ENCODE data around the gene RBM18.

RBM18 gene

DNA sequence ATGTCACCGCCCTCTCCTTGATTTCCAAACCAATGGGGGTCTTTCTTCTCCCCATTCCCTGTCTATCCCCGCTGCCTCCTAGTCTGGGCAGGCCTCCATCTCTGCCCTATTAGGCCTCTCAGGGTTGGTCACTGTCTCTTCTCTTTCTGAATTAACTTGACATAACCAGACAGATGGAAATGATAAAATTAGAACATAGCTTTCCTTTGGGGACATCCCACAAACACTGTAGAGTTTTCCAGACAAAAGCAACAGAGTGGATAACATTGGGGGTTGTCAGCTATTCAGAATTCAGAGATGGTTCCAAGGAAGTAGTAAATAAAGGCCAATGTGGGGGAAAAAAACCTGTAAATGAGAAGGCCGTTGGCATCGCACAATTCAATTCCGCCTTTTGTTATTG lies 60.6 kb downstream of the RBM18 start:
- no peak for DNase-seq (ENCODE audit: low read depth)

DNA sequence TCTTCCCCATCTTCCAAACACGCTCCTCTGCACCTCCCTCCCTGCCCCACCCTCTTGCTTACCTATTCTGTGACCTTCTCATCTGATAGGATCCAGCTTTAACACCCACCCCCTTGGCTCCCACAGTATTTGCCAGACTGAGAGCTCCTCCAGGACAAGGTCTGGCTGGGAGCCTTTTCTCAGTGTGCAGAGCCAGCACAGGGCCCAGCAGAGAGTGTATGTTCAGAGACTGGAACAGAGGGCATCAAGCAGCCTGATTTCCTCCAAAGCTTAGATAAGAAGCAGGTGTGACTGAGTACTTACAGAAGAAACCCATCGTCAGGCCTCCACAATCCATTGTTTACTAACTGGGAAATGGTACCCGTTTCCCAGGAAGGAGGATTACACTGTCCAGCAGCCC lies 62.5 kb downstream of the RBM18 start:
- DNase-seq (ENCODE audit: low read depth) = no peak

DNA sequence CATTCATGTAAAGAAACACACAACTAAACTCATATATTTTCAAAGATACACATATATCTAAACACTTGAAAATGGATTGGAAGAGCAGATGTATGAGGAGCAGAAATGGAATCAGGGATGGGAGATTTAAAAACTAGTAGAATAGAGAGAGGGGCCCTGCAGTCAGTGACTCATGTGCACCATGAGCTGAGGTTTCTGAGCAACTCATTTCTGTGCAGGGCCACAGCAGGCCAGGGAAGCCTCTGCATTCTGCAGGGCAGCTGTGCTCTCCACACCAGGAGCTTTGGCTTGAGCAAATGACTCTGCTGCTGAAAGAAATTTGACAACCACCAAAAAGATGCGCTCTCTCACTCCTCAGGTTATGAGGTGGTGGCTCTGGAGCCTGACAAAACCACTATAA lies 63.0 kb downstream of the RBM18 start:
- DNase-seq (ENCODE audit: low read depth) = no peak

DNA sequence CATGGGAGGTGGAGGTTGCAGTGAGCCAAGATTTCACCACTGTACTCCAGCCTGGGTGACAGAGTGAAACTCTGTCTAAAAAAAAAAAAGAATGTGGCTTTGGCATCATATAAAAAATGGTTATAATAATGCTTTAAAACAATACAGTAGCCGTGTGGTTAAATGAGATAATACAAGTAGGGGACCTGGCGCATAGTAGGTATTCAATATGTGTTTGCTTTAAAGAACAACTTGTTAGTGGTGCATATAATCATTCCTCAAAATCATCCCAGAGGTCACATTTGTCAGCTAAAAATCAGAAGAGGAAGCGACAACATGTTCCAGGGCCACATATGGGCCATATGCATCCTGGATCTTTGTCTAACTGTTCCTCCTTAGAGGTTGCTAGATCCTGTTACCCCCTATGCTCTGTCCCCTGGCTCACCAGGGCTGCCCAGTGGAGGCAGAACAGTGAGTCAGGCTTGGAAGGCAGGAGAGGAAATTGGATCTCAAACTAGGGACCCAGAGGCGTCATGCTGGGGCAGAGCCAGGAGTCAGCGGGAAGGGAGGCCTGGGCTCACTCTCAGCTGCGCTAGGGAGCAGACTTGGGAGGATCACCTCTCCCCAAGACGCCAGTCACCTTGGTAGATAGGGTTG lies 63.6 kb downstream of the RBM18 start:
- DNase-seq (ENCODE audit: low read depth) = no peak

DNA sequence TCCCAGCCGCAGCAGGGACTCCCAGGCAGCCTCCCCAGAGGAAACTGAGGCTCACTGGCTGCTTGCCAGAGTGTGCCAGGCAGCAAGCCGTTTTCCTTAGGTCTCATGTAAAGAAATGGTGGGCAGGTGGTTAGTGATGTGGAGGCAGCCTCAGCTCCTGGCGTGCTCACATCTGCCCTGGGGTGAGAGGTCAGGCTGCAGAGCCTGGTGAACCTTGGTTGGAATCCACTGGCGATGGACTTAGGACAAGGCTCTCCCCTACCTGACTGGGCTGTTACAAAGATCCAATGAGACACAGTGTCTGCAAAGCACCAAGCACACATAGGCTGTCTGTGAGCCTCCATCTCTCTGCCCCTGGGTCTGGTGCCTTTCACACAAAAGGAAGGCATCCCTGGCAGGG lies 66.8 kb downstream of the RBM18 start:
- DNase-seq (ENCODE audit: low read depth) = no peak

DNA sequence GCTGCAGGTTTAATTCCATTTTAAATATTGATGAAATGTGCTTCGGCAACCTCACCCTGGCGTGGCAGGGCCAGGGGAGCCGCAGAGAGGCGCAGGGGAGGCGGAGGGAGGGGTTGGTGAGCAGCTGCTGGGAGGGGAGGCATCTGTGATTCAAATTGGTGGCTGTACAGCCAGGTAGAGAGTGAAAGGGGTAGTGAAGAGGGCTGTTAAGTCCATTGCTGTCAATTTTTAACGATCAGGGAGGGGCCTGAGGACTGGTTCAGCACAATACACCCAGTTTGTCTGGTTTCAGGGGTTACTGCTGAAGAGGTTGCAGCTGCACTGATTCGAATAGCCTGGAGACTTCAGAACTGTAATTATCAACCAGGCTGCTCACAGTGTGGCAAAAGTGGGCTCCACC lies 67.2 kb downstream of the RBM18 start:
- DNase-seq (ENCODE audit: low read depth) = no peak

DNA sequence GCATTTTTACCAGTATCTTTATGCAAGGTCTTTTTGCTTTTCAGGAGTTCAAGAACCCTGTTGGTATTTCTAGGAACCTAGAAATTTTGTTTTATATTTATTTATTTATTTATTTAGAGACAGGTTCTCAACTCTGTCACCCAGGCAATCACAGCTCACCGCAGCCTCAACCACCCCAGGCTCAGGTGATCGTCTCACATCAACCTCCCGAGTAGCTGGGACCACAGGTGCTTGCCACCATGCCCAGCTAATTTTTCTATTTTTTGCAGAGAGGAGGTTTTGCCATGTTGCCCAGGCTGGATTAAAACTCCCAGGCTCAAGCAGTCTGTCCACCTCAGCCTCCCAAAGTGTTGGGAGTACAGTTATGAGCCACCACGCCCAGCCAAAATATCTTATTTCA lies 68.8 kb downstream of the RBM18 start:
- no peak for DNase-seq (ENCODE audit: low read depth)

DNA sequence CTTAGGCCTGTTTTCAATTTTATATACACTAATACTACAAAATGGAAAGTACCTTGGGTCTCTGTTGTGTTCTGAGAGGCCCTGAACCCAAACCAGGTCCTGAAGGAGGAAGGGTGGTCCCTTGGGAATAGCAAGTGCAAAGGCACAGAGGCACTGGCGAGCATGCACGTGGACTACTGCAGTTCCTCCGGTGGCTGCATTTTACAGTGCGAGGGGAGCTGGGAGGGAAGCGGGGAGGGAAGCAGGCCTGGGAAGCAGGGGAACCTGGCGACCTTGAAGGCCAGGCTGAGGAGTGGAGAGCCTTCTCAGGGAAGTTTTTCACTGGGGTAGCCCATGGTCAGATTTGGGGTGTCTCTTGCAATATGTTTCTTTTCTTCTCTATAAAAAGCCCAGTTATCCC lies 71.0 kb downstream of the RBM18 start:
- DNase-seq (ENCODE audit: low read depth) = no peak

DNA sequence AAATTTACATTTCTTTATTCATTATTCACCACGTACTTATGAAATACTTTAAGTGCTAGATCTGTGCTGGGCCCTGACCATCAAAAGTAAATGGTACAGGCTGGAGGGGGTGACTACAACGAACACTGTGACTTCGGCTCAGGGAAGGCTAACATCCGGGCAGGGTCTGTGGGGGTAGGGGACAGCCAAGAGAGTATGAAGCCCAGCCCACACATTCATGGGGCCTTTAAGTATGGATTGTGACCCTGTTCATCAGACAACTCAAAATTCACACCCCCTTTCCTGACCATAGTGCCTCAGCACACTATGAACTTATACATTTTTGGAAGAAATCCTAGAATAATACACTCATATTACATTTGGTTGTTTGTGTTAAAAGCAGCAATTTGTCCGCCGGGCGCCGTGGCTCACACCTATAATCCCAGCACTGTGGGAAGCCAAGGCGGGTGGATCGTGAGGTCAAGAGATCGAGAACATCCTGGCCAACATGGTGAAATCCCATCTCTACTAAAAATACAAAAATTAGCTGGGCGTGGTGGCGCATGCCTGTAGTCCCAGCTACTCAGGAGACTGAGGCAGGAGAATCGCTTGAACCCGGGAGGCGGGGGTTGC lies 71.6 kb downstream of the RBM18 start:
- DNase-seq (ENCODE audit: low read depth) = no peak

DNA sequence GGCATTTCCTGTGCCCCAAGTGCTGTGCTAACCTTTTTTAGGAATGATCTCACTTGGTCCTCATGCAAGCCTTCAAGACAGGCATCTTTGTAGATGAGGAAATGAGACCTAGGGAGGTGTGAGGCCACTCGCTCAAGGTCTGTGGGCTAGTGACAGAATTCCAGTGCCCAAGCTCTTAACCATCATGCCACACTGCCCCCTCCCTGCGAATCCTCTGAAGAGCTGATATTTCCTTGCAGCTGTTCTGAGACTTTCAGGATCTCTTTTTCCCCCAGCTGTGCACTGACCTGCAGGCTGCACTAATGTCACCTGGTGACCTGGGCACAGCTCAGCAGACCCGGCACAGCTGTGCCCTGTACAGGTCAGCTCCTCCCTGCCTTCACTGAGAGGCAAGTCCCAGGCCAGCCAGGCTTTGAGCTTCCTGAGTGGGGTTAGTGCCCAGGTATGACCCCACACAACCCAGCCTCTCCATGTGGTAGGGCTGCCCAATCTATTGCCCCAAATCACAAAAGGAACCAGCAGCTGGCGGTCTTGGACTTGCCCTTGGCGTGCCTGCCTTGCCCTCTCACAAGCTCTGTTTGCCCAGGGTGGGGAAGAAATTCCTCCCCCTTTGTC lies 72.3 kb downstream of the RBM18 start:
- no peak for DNase-seq (ENCODE audit: low read depth)

DNA sequence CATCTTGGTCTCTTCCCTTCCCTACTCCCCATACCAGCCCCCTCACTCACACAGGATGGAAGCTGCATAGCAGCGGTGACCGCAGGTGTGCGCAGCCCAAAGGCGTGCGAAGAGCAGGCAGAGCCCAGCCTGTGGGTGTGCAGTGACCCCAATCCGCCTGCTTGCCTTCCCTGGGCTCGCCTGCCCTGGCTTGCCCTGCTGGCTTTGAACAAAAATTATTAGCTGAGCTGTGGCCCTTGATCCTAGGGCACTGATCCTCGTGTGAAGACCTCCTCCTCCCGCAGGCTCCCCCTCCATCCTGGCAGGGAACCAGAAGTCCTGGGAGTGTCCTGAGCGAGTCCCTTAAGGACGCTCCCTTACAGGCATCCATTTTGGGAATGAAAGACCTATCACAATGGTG lies 73.1 kb downstream of the RBM18 start:
- DNase-seq (ENCODE audit: low read depth) = no peak

DNA sequence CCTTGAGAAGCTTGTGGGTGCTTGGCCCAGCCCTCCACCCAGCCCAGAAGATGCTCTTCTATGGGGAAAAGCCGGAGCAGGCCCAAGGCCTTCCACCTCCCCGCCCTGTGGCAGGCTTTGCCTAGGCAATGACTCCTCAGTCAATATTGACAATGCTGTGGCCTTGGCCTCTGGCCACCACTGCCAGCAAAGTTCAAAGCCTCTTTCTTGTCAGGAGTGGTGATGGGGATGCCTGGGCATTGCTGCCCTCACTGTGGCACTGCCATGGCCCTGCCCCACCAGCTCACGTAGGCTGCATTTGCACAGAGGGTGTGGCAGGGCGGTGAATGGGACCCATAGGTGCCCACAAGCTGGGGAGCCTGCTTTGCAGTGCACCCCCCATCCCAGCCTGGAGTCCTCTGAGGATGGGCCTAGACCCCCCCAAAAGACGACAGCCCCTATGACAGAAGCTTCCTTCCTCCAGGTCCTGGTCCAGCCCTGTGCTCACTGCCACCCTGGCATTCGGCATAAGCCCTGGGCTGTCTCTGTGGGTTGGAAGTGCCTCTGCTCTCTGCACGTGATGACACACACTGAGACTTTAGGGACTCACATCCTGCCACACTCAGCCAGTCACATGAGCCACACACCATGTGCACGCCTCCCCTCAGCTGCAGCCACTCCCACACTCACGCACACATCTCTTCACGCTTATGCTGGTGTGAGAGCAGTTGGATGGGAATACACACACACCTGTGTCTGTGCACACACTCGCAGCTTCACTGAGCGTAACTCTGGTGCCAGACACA lies 73.9 kb downstream of the RBM18 start:
- no peak for DNase-seq (ENCODE audit: low read depth)

DNA sequence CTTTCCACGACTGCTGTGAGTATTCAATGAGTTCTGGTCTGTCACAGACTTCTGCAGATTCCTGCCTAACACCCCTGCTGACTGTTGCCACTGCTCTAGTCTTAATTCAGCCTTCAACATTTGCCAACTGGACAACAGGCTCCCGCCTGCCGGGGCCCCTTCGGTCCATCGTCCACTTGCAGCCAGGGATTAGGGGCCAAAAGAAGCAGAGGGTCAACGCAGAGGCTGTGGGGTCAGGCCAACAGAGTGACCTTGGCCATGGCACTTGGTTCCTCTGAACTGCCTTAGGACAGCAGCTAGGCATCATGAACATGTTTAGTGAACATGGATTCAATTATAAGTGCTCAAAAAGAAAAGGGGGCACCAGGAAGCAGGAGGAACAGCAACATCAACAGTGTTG lies 76.3 kb downstream of the RBM18 start:
- no peak for DNase-seq (ENCODE audit: low read depth)
